H1 (cell line): ENCODE measurements around the gene PLCL2. TPM values are rescaled to one million over a fixed set of nuclear protein-coding genes. Genes with fewer than 3 reads are reported as not detected.

Experiments
- CTCF ChIA-PET: fragments of 300-600 bp; sonication (Branson Sonifier 250); formaldehyde crosslinking; loops from one replicate; lab custom pipeline; 2021; ENCODE audit not compliant: partially characterized antibody; lab: Charles Lee
- POLR2A ChIA-PET: fragments of 300-600 bp; sonication (Branson Sonifier 250); formaldehyde crosslinking; loops from one replicate; lab custom pipeline; 2021; ENCODE audit warnings: inconsistent platforms; ENCODE audit not compliant: partially characterized antibody; lab: Charles Lee
- DNase-seq, 2 experiments: peaks; one replicate each; pipeline versions ENCODE4 v3.0.0 to v3.0.0-alpha.2; 2010 to 2022; ENCODE audit warnings: low spot score in 2 of 2, low read depth in 1 of 2, mixed read lengths in 1 of 2
- FAIRE-seq: peaks from 2 replicates; lab custom pipeline; 2011; peaks lifted over from hg19 to GRCh38; lab: Jason Lieb, UNC
- H2AFZ ChIP-seq: 2 replicates; pipeline ENCODE4 v1.8.1; 2012; ENCODE audit warnings: low read length, inconsistent platforms
- H2AK5ac ChIP-seq: 2 replicates; pipeline ENCODE4 v1.6.1; 2013; ENCODE audit warnings: low read depth, low read length
- H2BK120ac ChIP-seq: replicated peaks from 2 replicates; pipeline ENCODE3; 2013; ENCODE audit warnings: low read depth, low read length, inconsistent platforms
- H2BK12ac ChIP-seq: 2 replicates; pipeline ENCODE4 v1.6.1; 2013; ENCODE audit warnings: low read depth, low read length
- H2BK15ac ChIP-seq: 2 replicates; pipeline ENCODE4 v1.6.1; 2013; ENCODE audit warnings: low read length
- H2BK20ac ChIP-seq: 2 replicates; pipeline ENCODE4 v1.6.1; 2013; ENCODE audit warnings: low read length
- H2BK5ac ChIP-seq: 2 replicates; pipeline ENCODE4 v1.6.1; 2013; ENCODE audit warnings: low read depth, low read length
- H3K14ac ChIP-seq: 2 replicates; pipeline ENCODE4 v1.6.1; 2013; ENCODE audit warnings: inconsistent platforms; ENCODE audit not compliant: insufficient read length
- H3K18ac ChIP-seq: 2 replicates; pipeline ENCODE4 v1.6.1; 2013; ENCODE audit warnings: low read length; ENCODE audit errors: extremely low read depth
- H3K23ac ChIP-seq: 2 replicates; pipeline ENCODE4 v1.6.1; 2013; ENCODE audit warnings: inconsistent platforms; ENCODE audit not compliant: insufficient read length
- H3K23me2 ChIP-seq: 2 replicates; pipeline ENCODE4 v1.6.1; 2013; ENCODE audit warnings: low read depth, low read length
- H3K27ac ChIP-seq: 2 replicates; pipeline ENCODE4 v1.6.1; 2011; ENCODE audit warnings: low read depth, low read length, inconsistent platforms
- H3K27me3 ChIP-seq, 4 experiments: replicated peaks in 1 of 4; 1 replicate in 1 of 4; 2 replicates in 3 of 4; pipeline versions ENCODE4 v1.6.1 to v1.8.1; 2011 to 2013; ENCODE audit warnings: low read length in 3 of 4, mild to moderate bottlenecking in 3 of 4, inconsistent platforms in 2 of 4, mixed read lengths in 2 of 4, moderate library complexity in 1 of 4; ENCODE audit not compliant: control insufficient read depth in 3 of 4, insufficient read depth in 3 of 4; ENCODE audit errors: extremely low read depth in 1 of 4
- H3K36me3 ChIP-seq, 4 experiments: 2 replicates each; pipeline versions ENCODE4 v1.6.1 to v1.8.1; 2011 to 2013; ENCODE audit warnings: mild to moderate bottlenecking in 4 of 4, low read length in 3 of 4, moderate library complexity in 2 of 4, control low read depth in 1 of 4, inconsistent platforms in 1 of 4; ENCODE audit not compliant: insufficient read depth in 4 of 4, control insufficient read depth in 2 of 4
- H3K4ac ChIP-seq: replicated peaks from 2 replicates; pipeline ENCODE3; 2013; ENCODE audit warnings: low read length, low read depth, mixed read lengths, inconsistent platforms; ENCODE audit not compliant: insufficient read length
- H3K4me1 ChIP-seq, 4 experiments: replicated peaks in 1 of 4; 1 replicate in 1 of 4; 2 replicates in 3 of 4; pipeline versions ENCODE4 v1.6.1 to v1.8.1; 2011 to 2013; ENCODE audit warnings: low read length in 3 of 4, inconsistent platforms in 2 of 4, mixed read lengths in 1 of 4; ENCODE audit not compliant: insufficient read depth in 4 of 4, control insufficient read depth in 3 of 4
- H3K4me2 ChIP-seq, 2 experiments: 2 replicates each; pipeline versions ENCODE4 v1.6.1 to v1.8.1; 2011 to 2013; ENCODE audit warnings: low read depth in 2 of 2, low read length in 2 of 2, control low read depth in 1 of 2, inconsistent platforms in 1 of 2, mild to moderate bottlenecking in 1 of 2; ENCODE audit not compliant: insufficient read depth in 1 of 2
- H3K4me3 ChIP-seq, 4 experiments: fragments of 200-600, 300-600 bp in 1 of 4; sonication (generic), shearing (Covaris generic), sonication (Bioruptor Twin) in 1 of 4; 2 replicates each; pipeline versions ENCODE4 v1.5.1 to v1.8.1; 2011 to 2016; ENCODE audit warnings: low read length in 4 of 4, low read depth in 3 of 4, control low read depth in 2 of 4, inconsistent platforms in 2 of 4, mild to moderate bottlenecking in 2 of 4, mixed read lengths in 1 of 4, moderate library complexity in 1 of 4; ENCODE audit not compliant: insufficient read depth in 2 of 4; ENCODE audit errors: extremely low read depth in 1 of 4
- H3K56ac ChIP-seq: replicated peaks from 2 replicates; pipeline ENCODE3; 2013; ENCODE audit warnings: low read depth, mild to moderate bottlenecking, mixed read lengths, low read length, inconsistent platforms; ENCODE audit not compliant: insufficient read length
- H3K79me1 ChIP-seq: 2 replicates; pipeline ENCODE4 v1.6.1; 2013; ENCODE audit warnings: low read depth, low read length, control low read depth
- H3K79me2 ChIP-seq, 2 experiments: 2 replicates each; pipeline versions ENCODE4 v1.6.1 to v1.8.1; 2012 to 2013; ENCODE audit warnings: low read length in 2 of 2, mild to moderate bottlenecking in 2 of 2, inconsistent platforms in 1 of 2; ENCODE audit not compliant: insufficient read depth in 2 of 2, control insufficient read depth in 1 of 2
- H3K9ac ChIP-seq, 4 experiments: replicated peaks in 1 of 4; 1 replicate in 1 of 4; 2 replicates in 3 of 4; pipeline versions ENCODE4 v1.6.1 to v1.8.1; 2011 to 2013; ENCODE audit warnings: low read depth in 3 of 4, low read length in 3 of 4, control low read depth in 2 of 4, mild to moderate bottlenecking in 2 of 4, moderate library complexity in 2 of 4, inconsistent platforms in 1 of 4; ENCODE audit errors: extremely low read depth in 1 of 4
- H3K9me3 ChIP-seq, 2 experiments: 2 replicates each; pipeline versions ENCODE4 v1.6.1 to v1.8.1; 2012 to 2013; ENCODE audit warnings: mild to moderate bottlenecking in 2 of 2, moderate library complexity in 2 of 2, control low read depth in 1 of 2, inconsistent platforms in 1 of 2, low read depth in 1 of 2, low read length in 1 of 2, mixed read lengths in 1 of 2; ENCODE audit not compliant: insufficient read depth in 2 of 2
- H4K20me1 ChIP-seq, 2 experiments: replicated peaks in 1 of 2; 2 replicates each; pipeline versions ENCODE3 to v1.8.1; 2011 to 2013; ENCODE audit warnings: inconsistent platforms in 2 of 2, low read length in 2 of 2, mild to moderate bottlenecking in 1 of 2; ENCODE audit not compliant: insufficient read depth in 2 of 2, control insufficient read depth in 1 of 2
- H4K5ac ChIP-seq: 2 replicates; pipeline ENCODE4 v1.6.1; 2013; ENCODE audit warnings: low read length, low read depth, mixed read lengths, inconsistent platforms; ENCODE audit not compliant: insufficient read length
- H4K8ac ChIP-seq: 2 replicates; pipeline ENCODE4 v1.8.0; 2013; ENCODE audit warnings: mild to moderate bottlenecking, moderate library complexity, low read length, inconsistent platforms; ENCODE audit not compliant: insufficient read depth; ENCODE audit errors: extremely low read depth
- H4K91ac ChIP-seq: replicated peaks from 2 replicates; pipeline ENCODE3; 2013; ENCODE audit warnings: low read length, mixed read lengths, inconsistent platforms; ENCODE audit not compliant: insufficient read length
- HDAC2 ChIP-seq, 2 experiments: fragments of 300-600 bp in 1 of 2; sonication (generic) in 1 of 2; IDR thresholded peaks; 2 replicates each; pipeline ENCODE4 v1.6.1; 2011 to 2012; ENCODE audit warnings: low read depth in 2 of 2, low read length in 2 of 2, mild to moderate bottlenecking in 2 of 2, moderate library complexity in 2 of 2, borderline replicate concordance in 1 of 2, inconsistent platforms in 1 of 2
- KDM1A ChIP-seq: fragments of 200-600, 300-600 bp; sonication (generic); IDR thresholded peaks from 2 replicates; pipeline ENCODE4 v1.7.1; 2016; ENCODE audit warnings: mild to moderate bottlenecking, low read length, borderline replicate concordance
- POLR2A ChIP-seq, 2 experiments: IDR thresholded peaks; 1 replicate in 1 of 2; 2 replicates in 1 of 2; pipeline ENCODE4 v1.6.1; 2011; ENCODE audit warnings: low read depth in 2 of 2, low read length in 2 of 2, mild to moderate bottlenecking in 2 of 2; ENCODE audit errors: control extremely low read depth in 1 of 2
- RAD21 ChIP-seq, 2 experiments: IDR thresholded peaks in 1 of 2; conservative IDR thresholded peaks in 1 of 2; 2 replicates each; pipeline ENCODE4 v1.6.1; 2011; ENCODE audit warnings: low read depth in 2 of 2, low read length in 2 of 2, improper control_type of control experiment in 1 of 2, inconsistent platforms in 1 of 2, mild to moderate bottlenecking in 1 of 2, moderate library complexity in 1 of 2
- WGBS, 2 experiments: shearing (Covaris generic) in 1 of 2; methylation state at CpG; one replicate each; pipeline versions ENCODE4 v1.1.6 to v1.1.7; 2013 to 2015; ENCODE audit warnings: low lambda C conversion rate in 2 of 2, mixed read lengths in 2 of 2, inconsistent platforms in 1 of 2, low coverage in 1 of 2, missing lambda C conversion rate in 1 of 2; ENCODE audit not compliant: insufficient replicate concordance in 2 of 2, insufficient coverage in 1 of 2, insufficient read length in 1 of 2; ENCODE audit errors: extremely low coverage in 1 of 2, missing lambda C conversion rate in 1 of 2; 5-methylcytosine and 5-hydroxymethylcytosine counted together
- polyA plus RNA-seq, 7 experiments: library from polyadenylated mRNA; depleted of rRNA in 3 of 7; stranded (reverse) in 5 of 7; unstranded in 2 of 7; fragments of >200 nt in 5 of 7; fragments of 200-250 nt in 2 of 7; gene quantifications; 1 replicate in 5 of 7; 2 replicates in 1 of 7; 4 replicates in 1 of 7; pipeline versions ENCODE4 v1.2.1 to v1.2.3, GENCODE V29; 2011 to 2013; ENCODE audit warnings: missing spikeins in 2 of 7, mixed read lengths in 2 of 7
- total RNA-seq: library from RNA; stranded (reverse); fragmentation: NEBNext Ultra II Directional; extraction: Animal tissue kit (Norgen Biotek cat#: 25700); gene quantifications from 2 replicates; pipeline ENCODE4 v1.2.1, GENCODE V29; 2021

Gene PLCL2
- total and polyA plus RNA-seq, 2 of the 8 experiments (the other 6 are each of a cell fraction or from before 2014, with no cell fraction given), result 3.5 to 6.8 TPM

DNA sequence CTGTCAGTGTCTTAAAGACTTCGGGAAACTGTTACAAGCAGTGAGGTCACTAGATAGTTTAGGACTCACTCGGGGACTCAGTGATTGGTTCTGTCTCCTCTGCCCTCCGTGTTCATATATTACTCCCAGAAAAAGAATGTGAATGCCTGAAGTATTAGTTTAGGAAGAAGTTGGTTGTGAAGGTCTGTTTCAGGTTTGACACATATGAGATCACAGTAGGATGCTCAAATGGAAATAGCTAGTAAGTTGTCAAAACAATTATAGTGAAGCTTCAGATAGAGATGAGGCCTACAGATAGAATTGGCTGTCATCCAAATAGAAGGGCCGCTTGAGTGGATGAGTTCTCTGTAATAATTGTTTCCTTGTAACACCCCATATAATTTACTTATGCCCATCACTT is 172.6 kb downstream of the PLCL2 start:
- Histone ChIP-seq H4K91ac (no peak overlapping the region), H3K56ac (no peak overlapping the region), H3K4me1 (peaks cover 0 to 3% (median 0%) of the 10 kb centered on the region in 4 experiments; a peak in 1 of 7 replicates), H2BK12ac (no peak overlapping the region), H3K79me2 (no peaks in the 10 kb centered on the region), H2BK15ac (no peak overlapping the region), H3K27me3 (no peaks in the 10 kb centered on the region), H3K79me1 (no peaks in the 10 kb centered on the region), H2AK5ac (no peak overlapping the region), H3K18ac (no peak overlapping the region), H3K36me3 (no peaks in the 10 kb centered on the region; a peak in 1 of 8 replicates), H4K20me1 (no peaks in the 10 kb centered on the region), H2BK5ac (no peak overlapping the region), H4K5ac (no peak overlapping the region), H2AFZ (no peak overlapping the region), H3K4me2 (no peak overlapping the region), H3K4ac (no peak overlapping the region), H3K9me3 (peaks cover 2 to 5% of the 10 kb centered on the region in 2 experiments; a peak in 1 of 4 replicates), H4K8ac (no peak overlapping the region), H3K14ac (no peak overlapping the region), H3K9ac (no peak overlapping the region), H2BK20ac (no peak overlapping the region), H3K4me3 (no peak overlapping the region), H3K23me2 (no peaks in the 10 kb centered on the region), H3K27ac (no peak overlapping the region), H2BK120ac (no peak overlapping the region), H3K23ac (no peak overlapping the region)
- POLR2A ChIA-PET, result no interaction called here
- 95% methylated on average over 4 of the region's 4 CpGs; no CpG with 5 or more reads in 1 of the 2 experiments for WGBS, 2 experiments
- DNase-seq, result no peak
- FAIRE-seq, result no peak
- CTCF ChIA-PET, result no interaction called here
- TF ChIP-seq HDAC2 (IDR thresholded peaks at IDR 0.05; ENCODE audit: borderline replicate concordance in 1 of 2, low read depth in 2 of 2, low read length in 2 of 2) (no peak), RAD21 (IDR thresholded peaks at IDR 0.05 in 1 of 2, conservative IDR thresholded peaks at IDR 0.05 in 1 of 2; ENCODE audit: low read depth in 2 of 2, low read length in 2 of 2) (no peak), KDM1A (no peak), POLR2A (IDR thresholded peaks at IDR 0.05; ENCODE audit: control extremely low read depth in 1 of 2, low read depth in 2 of 2, low read length in 2 of 2) (no peak)
